OCI-LY7 (cell line): Measurements from ENCODE around the gene USPL1. TPM values are rescaled to one million over a fixed set of nuclear protein-coding genes. Genes with fewer than 3 reads are reported as not detected.

Experiments used
- BruUV-seq: library from RNA; stranded (reverse); fragments of 400-500 nt; replicated peaks from 2 replicates; lab custom pipeline; 2021; lab: Mats Ljungman, UMichigan
- CTCF ChIA-PET: fragments of 300-600 bp; sonication (Branson Sonifier 250); formaldehyde crosslinking; loops from one replicate; lab custom pipeline; 2022; ENCODE audit warnings: antibody characterized with exemption; ENCODE audit not compliant: unreplicated experiment; lab: Charles Lee
- POLR2A ChIA-PET: fragments of 300-600 bp; sonication (Branson Sonifier 250); formaldehyde crosslinking; loops from one replicate; lab custom pipeline; 2022; ENCODE audit warnings: antibody characterized with exemption; lab: Charles Lee
- DNase-seq: peaks from one replicate; pipeline ENCODE4 v3.0.0-alpha.2; 2015; ENCODE audit warnings: low spot score
- H2AFZ ChIP-seq: fragments of 200-600 bp; sonication (generic), shearing (Covaris generic); 2 replicates; pipeline ENCODE4 v1.6.1; 2014; ENCODE audit warnings: mild to moderate bottlenecking, antibody characterized with exemption, low read length, moderate library complexity
- H3K27ac ChIP-seq: fragments of 200-600 bp; sonication (generic); 2 replicates; pipeline ENCODE4 v1.5.1; 2014; ENCODE audit warnings: mixed run types, low read depth, mild to moderate bottlenecking, moderate library complexity, low read length, inconsistent platforms; ENCODE audit not compliant: poor library complexity, severe bottlenecking
- H3K36me3 ChIP-seq: fragments of 200-600 bp; sonication (generic); 2 replicates; pipeline ENCODE4 v1.6.1; 2014; ENCODE audit warnings: mild to moderate bottlenecking, antibody characterized with exemption, low read length, moderate library complexity, mixed read lengths; ENCODE audit not compliant: insufficient read depth
- H3K4me1 ChIP-seq: fragments of 200-600 bp; sonication (generic); 2 replicates; pipeline ENCODE4 v1.5.1; 2014; ENCODE audit warnings: mild to moderate bottlenecking, low read length; ENCODE audit not compliant: insufficient read depth, poor library complexity, severe bottlenecking
- H3K4me2 ChIP-seq: fragments of 200-600 bp; sonication (generic); 2 replicates; pipeline ENCODE4 v1.6.1; 2014; ENCODE audit warnings: mild to moderate bottlenecking, low read length
- H3K4me3 ChIP-seq: fragments of 200-600 bp; sonication (generic); 2 replicates; pipeline ENCODE4 v1.5.1; 2014; ENCODE audit warnings: mild to moderate bottlenecking, low read depth, low read length; ENCODE audit not compliant: poor library complexity, severe bottlenecking
- H3K79me2 ChIP-seq: fragments of 200-600 bp; sonication (generic); 2 replicates; pipeline ENCODE4 v1.6.1; 2016; ENCODE audit warnings: low read depth, mild to moderate bottlenecking, low read length, moderate library complexity, mixed read lengths; ENCODE audit not compliant: insufficient read depth
- H3K9me2 ChIP-seq: fragments of 200-600 bp; sonication (generic); 2 replicates; pipeline ENCODE4 v1.6.1; 2016; ENCODE audit warnings: mild to moderate bottlenecking, low read length, mixed read lengths; ENCODE audit not compliant: insufficient read depth
- H3K9me3 ChIP-seq: fragments of 200-600 bp; sonication (generic); 2 replicates; pipeline ENCODE4 v1.6.1; 2014; ENCODE audit warnings: mild to moderate bottlenecking, mixed run types, low read length, mixed read lengths
- H4K20me1 ChIP-seq: fragments of 200-600 bp; sonication (generic); 2 replicates; pipeline ENCODE4 v1.6.1; 2014; ENCODE audit warnings: mild to moderate bottlenecking, antibody characterized with exemption, low read length, moderate library complexity, mixed read lengths; ENCODE audit not compliant: insufficient read depth
- CTCF ChIP-seq: fragments of 200-600 bp; sonication (generic); conservative IDR thresholded peaks from 2 replicates; pipeline ENCODE4 v1.5.1; 2014; ENCODE audit warnings: mild to moderate bottlenecking, antibody characterized with exemption, low read length, moderate library complexity, mixed read lengths
- EZH2phosphoT487 ChIP-seq: fragments of 200-600 bp; sonication (generic); IDR thresholded peaks from 2 replicates; pipeline ENCODE4 v1.6.1; 2018; ENCODE audit warnings: low read depth, borderline replicate concordance, mild to moderate bottlenecking, mixed run types, antibody characterized with exemption, low read length, moderate library complexity, mixed read lengths
- intact Hi-C: fragments of 100-400 bp; cut with micrococcal nuclease; formaldehyde crosslinking; loops from one replicate; pipeline ENCODE4 v1.10.0; 2022; ENCODE audit not compliant: unreplicated experiment
- total RNA-seq, 2 experiments: library from RNA; depleted of rRNA in 1 of 2; stranded (reverse); fragments of >200 nt in 1 of 2; shearing (Covaris generic) in 1 of 2; gene quantifications; 2 replicates each; pipeline ENCODE4 v1.2.3, GENCODE V29; 2014 to 2022

Gene USPL1
- total RNA-seq, 2 experiments from 2014 or later, result 19.2 to 21.9 TPM

GRCh38 chr13:30622551-30622950, 4.8 kb downstream of the USPL1 start:
- BruUV-seq, result no TSS peak
- H3K4me2 ChIP-seq, result no peak overlapping the region
- H2AFZ ChIP-seq, result no peak overlapping the region
- peaks cover 96% of the 10 kb centered on the region for H3K79me2 ChIP-seq
- peaks cover 69% of the 10 kb centered on the region for H3K36me3 ChIP-seq
- POLR2A ChIA-PET, result interaction anchor here (1.7 to 2.5 kb wide), 2 partner anchors 11 to 17 kb away, joined by 5 to 12 read pairs; no protein-coding TSS in a partner anchor
- no peak overlapping the region for H3K4me3 ChIP-seq
- H3K9me2 ChIP-seq, result no peaks in the 10 kb centered on the region
- intact Hi-C loops, result no loop called here
- H4K20me1 ChIP-seq, result peaks cover 29% of the 10 kb centered on the region
- TF ChIP-seq EZH2phosphoT487 (no peak), CTCF (no peak)
- CTCF ChIA-PET, result no interaction called here
- peaks cover 30% of the 10 kb centered on the region for H3K4me1 ChIP-seq
- no peaks in the 10 kb centered on the region for H3K9me3 ChIP-seq
- no peak for DNase-seq
- H3K27ac ChIP-seq, result no peak overlapping the region

GRCh38 chr13:30623392-30623791, 5.7 kb downstream of the USPL1 start:
- peaks cover 75% of the 10 kb centered on the region for H3K36me3 ChIP-seq
- no peak for TF ChIP-seq CTCF
- no peak for TF ChIP-seq EZH2phosphoT487
- peaks cover 38% of the 10 kb centered on the region for H3K4me1 ChIP-seq
- ChIA-PET CTCF (no interaction called here), POLR2A (interaction anchor here (0.6 to 2.5 kb wide), 2 partner anchors 12 to 66 kb away, joined by 3 to 12 read pairs; no protein-coding TSS in a partner anchor)
- BruUV-seq, result no TSS peak
- no peak overlapping the region for H3K4me3 ChIP-seq
- no peak for DNase-seq
- H3K4me2 ChIP-seq, result no peak overlapping the region
- peaks cover 97% of the 10 kb centered on the region for H3K79me2 ChIP-seq
- H3K9me3 ChIP-seq, result no peaks in the 10 kb centered on the region
- no peak overlapping the region for H3K27ac ChIP-seq
- intact Hi-C loops, result no loop called here
- H2AFZ ChIP-seq, result no peak overlapping the region
- peaks cover 29% of the 10 kb centered on the region for H4K20me1 ChIP-seq
- H3K9me2 ChIP-seq, result no peaks in the 10 kb centered on the region

GRCh38 chr13:30624630-30625029, 6.9 kb downstream of the USPL1 start:
- peaks cover 85% of the 10 kb centered on the region for H3K36me3 ChIP-seq
- TF ChIP-seq CTCF (no peak), EZH2phosphoT487 (no peak)
- no peak overlapping the region for H3K27ac ChIP-seq
- H3K4me1 ChIP-seq, result peaks cover 44% of the 10 kb centered on the region
- ChIA-PET CTCF (no interaction called here), POLR2A (interaction anchor here (1.0 to 1.3 kb wide), 2 partner anchors 14 to 33 kb away, joined by 4 to 7 read pairs; no protein-coding TSS in a partner anchor)
- H3K4me3 ChIP-seq, result no peak overlapping the region
- H3K9me3 ChIP-seq, result no peaks in the 10 kb centered on the region
- H3K9me2 ChIP-seq, result no peaks in the 10 kb centered on the region
- DNase-seq, result no peak
- H3K79me2 ChIP-seq, result peaks cover 97% of the 10 kb centered on the region
- no peak overlapping the region for H2AFZ ChIP-seq
- no peak overlapping the region for H3K4me2 ChIP-seq
- BruUV-seq, result no TSS peak
- intact Hi-C loops, result no loop called here
- H4K20me1 ChIP-seq, result peaks cover 20% of the 10 kb centered on the region
